ENCODE results near the gene ANKRD44. TPM values are rescaled to one million over a fixed set of nuclear protein-coding genes. Genes with fewer than 3 reads are reported as not detected.

The ANKRD44 gene
- total and polyA plus RNA-seq, 2 of the 8 experiments (the other 6 are each of a cell fraction or from before 2014, with no cell fraction given), result 1.2 to 1.3 TPM

DNA sequence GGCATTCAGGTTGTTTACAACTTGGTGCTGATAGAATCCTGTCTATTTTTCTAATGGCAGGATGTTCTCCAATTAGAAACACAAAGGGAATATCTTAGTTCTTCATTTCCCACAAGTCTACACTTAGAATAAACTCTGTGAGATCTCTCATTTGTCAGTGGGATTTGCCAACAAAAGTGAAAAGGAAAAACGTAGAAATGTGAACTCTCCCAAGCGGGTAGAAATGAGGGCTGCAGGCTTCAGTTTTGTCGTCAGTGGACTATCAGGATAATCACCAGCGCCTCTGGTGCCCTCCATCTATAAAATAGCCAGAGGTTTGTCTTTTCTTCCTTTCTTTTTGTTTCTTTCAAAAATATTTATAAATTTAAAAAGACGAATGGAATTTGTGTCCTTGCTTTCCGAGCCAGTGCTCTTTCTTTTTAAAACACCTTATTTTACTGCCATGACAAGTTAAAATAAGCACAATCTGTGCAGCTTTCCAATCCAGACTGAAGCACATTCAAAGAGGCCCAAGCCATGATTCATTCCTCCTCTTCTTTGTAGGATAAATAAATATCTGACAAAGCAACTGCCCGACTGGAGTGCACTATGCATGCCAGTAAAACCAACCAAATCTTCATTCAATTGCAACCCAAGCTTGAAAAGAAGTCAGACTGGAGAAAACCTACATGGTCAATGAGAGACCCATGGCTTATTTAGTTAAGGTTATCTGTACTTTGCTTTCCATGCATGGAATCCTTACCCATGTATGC, 185.8 kb downstream of the ANKRD44 start:
- H4K20me1 ChIP-seq (replicated peaks in 1 of 2; ENCODE audit: control insufficient read depth in 1 of 2, insufficient read depth in 2 of 2, low read length in 2 of 2), result no peaks in the 10 kb centered on the region
- no peak overlapping the region for H3K23ac ChIP-seq (ENCODE audit: insufficient read length)
- FAIRE-seq, result no peak
- no peak overlapping the region for H3K4me2 ChIP-seq (ENCODE audit: insufficient read depth in 1 of 2, low read depth in 2 of 2, low read length in 2 of 2)
- H4K91ac ChIP-seq (replicated peaks; ENCODE audit: insufficient read length, low read length), result no peak overlapping the region
- no peak overlapping the region for H3K56ac ChIP-seq (replicated peaks; ENCODE audit: insufficient read length, low read depth, low read length)
- no peak overlapping the region for H4K5ac ChIP-seq (ENCODE audit: insufficient read length, low read depth, low read length)
- no peak overlapping the region for H2BK5ac ChIP-seq (ENCODE audit: low read depth, low read length)
- H3K4ac ChIP-seq (replicated peaks; ENCODE audit: insufficient read length, low read depth, low read length), result no peak overlapping the region
- TF ChIP-seq SP2 (IDR thresholded peaks at IDR 0.05; ENCODE audit: low read length) (no peak), CBX5 (IDR thresholded peaks at IDR 0.05; ENCODE audit: low read depth, low read length) (no peak), KDM1A (IDR thresholded peaks at IDR 0.05; ENCODE audit: borderline replicate concordance, low read length) (no peak), SIN3A (conservative IDR thresholded peaks at IDR 0.05 in 1 of 2, IDR thresholded peaks at IDR 0.05 in 1 of 2; ENCODE audit: low read depth in 1 of 2, low read length in 2 of 2) (no peak)
- no peaks in the 10 kb centered on the region for H3K9me3 ChIP-seq (ENCODE audit: insufficient read depth in 2 of 2, low read depth in 1 of 2, low read length in 1 of 2)
- CTCF ChIA-PET (ENCODE audit: partially characterized antibody), result interaction anchor here (3.6 to 4.5 kb wide), 2 partner anchors 11 to 43 kb away, joined by 20 to 38 read pairs; no protein-coding TSS in a partner anchor
- H3K18ac ChIP-seq (ENCODE audit: extremely low read depth, low read length), result no peak overlapping the region
- H2BK12ac ChIP-seq (ENCODE audit: low read depth, low read length), result no peak overlapping the region
- 75% methylated on average over 7 of the region's 7 CpGs; no CpG with 5 or more reads in 1 of the 2 experiments for WGBS, 2 experiments (ENCODE audit: extremely low coverage in 1 of 2, insufficient coverage in 1 of 2, insufficient read length in 1 of 2, insufficient replicate concordance in 2 of 2, low coverage in 1 of 2, low lambda C conversion rate in 2 of 2, missing lambda C conversion rate in 1 of 2)
- H2AFZ ChIP-seq (ENCODE audit: low read length), result no peak overlapping the region
- H2BK20ac ChIP-seq (ENCODE audit: low read length), result no peak overlapping the region
- no peak for DNase-seq (ENCODE audit: low read depth in 1 of 2, low spot score in 2 of 2)
- no peak overlapping the region for H2AK5ac ChIP-seq (ENCODE audit: low read depth, low read length)
- H3K79me2 ChIP-seq (ENCODE audit: control insufficient read depth in 1 of 2, insufficient read depth in 2 of 2, low read length in 2 of 2), result no peaks in the 10 kb centered on the region
- no peaks in the 10 kb centered on the region for H3K79me1 ChIP-seq (ENCODE audit: low read depth, low read length)
- H2BK15ac ChIP-seq (ENCODE audit: low read length), result no peak overlapping the region
- no peak overlapping the region for H2BK120ac ChIP-seq (replicated peaks; ENCODE audit: low read depth, low read length)
- POLR2A ChIA-PET (ENCODE audit: partially characterized antibody), result no interaction called here
- H3K23me2 ChIP-seq (ENCODE audit: low read depth, low read length), result no peaks in the 10 kb centered on the region
- H3K36me3 ChIP-seq (ENCODE audit: control insufficient read depth in 2 of 4, insufficient read depth in 4 of 4, low read length in 3 of 4), result no peaks in the 10 kb centered on the region
- H3K27ac ChIP-seq (ENCODE audit: low read depth, low read length), result no peak overlapping the region
- H3K4me3 ChIP-seq (ENCODE audit: extremely low read depth in 1 of 4, insufficient read depth in 2 of 4, low read depth in 3 of 4, low read length in 4 of 4), result no peak overlapping the region
- H3K14ac ChIP-seq (ENCODE audit: insufficient read length), result no peak overlapping the region
- no peaks in the 10 kb centered on the region for H3K27me3 ChIP-seq (replicated peaks in 1 of 4; ENCODE audit: control insufficient read depth in 3 of 4, extremely low read depth in 1 of 4, insufficient read depth in 3 of 4, low read length in 3 of 4)
- no peaks in the 10 kb centered on the region for H3K4me1 ChIP-seq (replicated peaks in 1 of 4; ENCODE audit: control insufficient read depth in 3 of 4, insufficient read depth in 4 of 4, low read length in 3 of 4)
- H3K9ac ChIP-seq (replicated peaks in 1 of 4; ENCODE audit: extremely low read depth in 1 of 4, low read depth in 3 of 4, low read length in 3 of 4), result no peak overlapping the region
- no peak overlapping the region for H4K8ac ChIP-seq (ENCODE audit: extremely low read depth, insufficient read depth, low read length)

Data from H1 (cell line).